Stimulated activated memory B cell treated with anti-CD40 and anti-IgM and Interleukin-4, amounts not matched to agents 10 μg/mL and 1 μg/mL and 100 μg/mL, for 72 hours (primary cell): Measurements from ENCODE around the gene RPS6KB2.
"Not testable (repeated sequence)": the region's sequence is repeated elsewhere in the genome, so short reads cannot be mapped to it uniquely, and the experiment has no call there.

Source experiments
- ATAC-seq: fragments of 150-1000 bp; cut with Tn5 transposase; 2 replicates; pipeline ENCODE4 v1.10.0; 2021
- H3K27ac Mint-ChIP-seq: one replicate; pipeline ENCODE4 v1.8.0; 2022; ENCODE audit warnings: mild to moderate bottlenecking, mixed read lengths
- H3K27me3 Mint-ChIP-seq: one replicate; pipeline ENCODE4 v1.8.0; 2022; ENCODE audit warnings: mixed read lengths
- H3K36me3 Mint-ChIP-seq: one replicate; pipeline ENCODE4 v1.8.0; 2022; ENCODE audit warnings: mixed read lengths
- H3K4me1 Mint-ChIP-seq: one replicate; pipeline ENCODE4 v1.8.0; 2022; ENCODE audit warnings: mixed read lengths
- H3K4me3 Mint-ChIP-seq: one replicate; pipeline ENCODE4 v1.8.0; 2022; ENCODE audit warnings: mild to moderate bottlenecking, moderate library complexity, mixed read lengths
- H3K9me3 Mint-ChIP-seq: one replicate; pipeline ENCODE4 v1.8.0; 2022; ENCODE audit warnings: mixed read lengths

RPS6KB2 gene

DNA sequence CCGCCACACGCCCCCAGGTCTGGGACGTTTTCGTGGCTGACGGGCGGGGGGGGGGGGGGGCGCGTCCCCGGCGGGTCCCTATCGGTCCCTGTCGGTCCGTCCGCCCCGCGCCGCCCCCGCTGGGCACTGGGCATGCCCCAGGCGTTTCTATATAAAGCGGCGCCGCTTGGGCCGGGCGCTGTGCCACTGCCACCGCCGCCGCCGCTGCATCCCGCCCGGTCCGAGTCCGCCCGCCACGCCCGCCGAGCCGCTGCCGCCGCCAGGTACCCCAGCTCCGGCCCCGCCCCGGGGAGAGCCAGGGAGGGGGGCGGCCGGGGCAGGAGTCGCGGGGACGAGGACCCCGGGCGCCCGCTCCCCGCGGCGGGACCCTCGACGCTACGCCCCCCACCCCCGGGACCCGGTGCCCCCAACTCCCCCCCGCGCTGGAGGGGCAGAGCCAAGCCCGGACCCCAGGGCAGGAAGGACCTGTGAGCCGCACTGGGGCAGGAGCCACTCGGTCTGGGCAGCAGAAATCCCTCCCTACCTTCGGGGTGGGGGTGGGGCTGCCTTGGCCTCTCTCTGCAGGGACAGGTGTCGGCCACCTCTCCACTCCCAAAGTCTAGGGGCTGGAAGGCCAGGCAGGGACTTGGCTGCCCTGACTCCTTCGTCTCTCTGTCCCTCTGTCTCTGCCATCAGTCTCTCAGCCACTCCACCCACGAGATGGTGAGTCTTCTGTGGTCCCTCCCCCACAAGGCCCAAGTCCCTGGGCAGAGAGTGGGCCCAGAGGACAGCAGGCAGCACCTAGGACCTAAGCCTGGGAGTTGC, 12.6 kb upstream of the RPS6KB2 start, which contains the start of gene CARNS1:
TSS of gene CARNS1 (plus strand) at position 178 of the 804 bp plus-strand sequence. CDS start at position 700, 522 bp downstream.
- H3K9me3 Mint-ChIP-seq: no peaks in the 10 kb centered on the region
- H3K27ac Mint-ChIP-seq: peak within 1 kb of the TSS; percentile 86
- H3K4me1 Mint-ChIP-seq: peaks cover 89% of the 10 kb centered on the region
- ATAC-seq: no peak
- no peaks in the 10 kb centered on the region for H3K36me3 Mint-ChIP-seq
- no peaks in the 10 kb centered on the region for H3K27me3 Mint-ChIP-seq
- H3K4me3 Mint-ChIP-seq: peak within 1 kb of the TSS; percentile 78

DNA sequence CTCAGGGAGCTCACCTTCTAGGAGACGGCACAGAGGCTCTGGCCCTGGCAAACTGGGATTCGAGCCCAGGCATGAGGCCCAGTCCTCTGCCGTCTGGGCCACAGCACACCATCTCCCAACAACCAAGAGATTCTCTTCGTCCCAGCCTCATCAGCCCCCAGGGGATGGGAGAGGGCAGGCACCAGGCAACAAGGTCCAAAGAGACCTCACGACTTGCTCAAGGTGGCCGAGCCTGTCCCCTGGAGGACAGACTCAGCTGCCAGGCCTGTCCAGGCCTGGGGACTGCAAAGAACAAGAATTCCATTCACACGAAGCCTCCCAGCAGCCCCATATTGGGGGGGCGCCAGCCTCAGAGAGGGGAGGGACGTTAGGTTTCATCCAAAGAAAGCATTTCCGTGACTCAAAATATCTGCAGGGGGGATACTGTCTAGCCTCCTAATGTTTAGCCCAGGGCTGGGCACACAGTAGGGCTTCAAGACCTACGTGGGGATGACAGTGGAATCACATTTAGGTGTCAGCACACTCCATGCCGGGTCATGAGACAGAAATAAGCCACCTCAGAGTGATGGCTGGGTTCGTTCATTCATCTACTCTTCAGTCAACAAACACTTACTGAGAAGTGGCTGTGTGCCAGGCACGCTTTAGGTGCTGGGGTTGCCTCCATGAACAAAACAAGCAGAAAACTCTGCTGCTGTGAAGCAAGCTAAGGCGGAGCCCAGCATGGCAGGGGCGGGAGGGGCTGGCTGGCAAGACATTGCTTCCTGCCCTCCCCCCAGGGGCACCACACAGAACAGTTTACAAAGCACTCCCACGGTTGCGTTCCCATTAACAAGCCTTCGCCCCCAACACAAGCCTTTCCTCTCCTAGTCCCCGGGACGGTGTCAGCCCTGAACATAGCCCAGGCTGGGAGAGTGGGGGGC, 11.6 kb upstream of the RPS6KB2 start:
- Mint-ChIP-seq H3K36me3 (no peaks in the 10 kb centered on the region), H3K9me3 (no peaks in the 10 kb centered on the region), H3K27me3 (no peaks in the 10 kb centered on the region), H3K4me3 (peak overlapping the region; percentile 74), H3K4me1 (peaks cover 86% of the 10 kb centered on the region), H3K27ac (peak overlapping the region; percentile 86)
- no peak for ATAC-seq

DNA sequence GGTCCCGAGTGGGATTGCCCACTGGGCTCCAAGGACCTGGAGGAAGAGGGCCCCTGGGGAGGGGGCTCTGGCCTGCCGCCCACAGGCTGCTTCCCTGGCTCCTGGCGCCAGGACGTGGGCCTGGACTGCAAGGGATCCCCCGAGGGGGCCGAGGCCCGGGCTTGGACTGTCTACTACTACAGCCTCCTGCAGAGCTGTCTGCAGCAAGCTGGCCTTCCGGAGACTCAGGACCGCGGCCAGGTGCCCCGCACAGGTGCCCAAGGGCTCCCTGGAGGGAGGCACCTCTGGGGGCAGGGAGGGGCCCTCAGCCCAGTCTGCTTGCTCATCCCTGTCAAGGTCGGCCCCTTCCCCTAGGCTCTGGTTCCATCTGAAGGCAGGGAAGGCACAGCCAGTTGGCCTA, 10.9 kb upstream of the RPS6KB2 start:
- H3K9me3 Mint-ChIP-seq: no peaks in the 10 kb centered on the region
- ATAC-seq: no peak
- no peak overlapping the region for H3K4me3 Mint-ChIP-seq
- no peaks in the 10 kb centered on the region for H3K36me3 Mint-ChIP-seq
- peaks cover 79% of the 10 kb centered on the region for H3K4me1 Mint-ChIP-seq
- peak overlapping the region; percentile 86 for H3K27ac Mint-ChIP-seq
- no peaks in the 10 kb centered on the region for H3K27me3 Mint-ChIP-seq

DNA sequence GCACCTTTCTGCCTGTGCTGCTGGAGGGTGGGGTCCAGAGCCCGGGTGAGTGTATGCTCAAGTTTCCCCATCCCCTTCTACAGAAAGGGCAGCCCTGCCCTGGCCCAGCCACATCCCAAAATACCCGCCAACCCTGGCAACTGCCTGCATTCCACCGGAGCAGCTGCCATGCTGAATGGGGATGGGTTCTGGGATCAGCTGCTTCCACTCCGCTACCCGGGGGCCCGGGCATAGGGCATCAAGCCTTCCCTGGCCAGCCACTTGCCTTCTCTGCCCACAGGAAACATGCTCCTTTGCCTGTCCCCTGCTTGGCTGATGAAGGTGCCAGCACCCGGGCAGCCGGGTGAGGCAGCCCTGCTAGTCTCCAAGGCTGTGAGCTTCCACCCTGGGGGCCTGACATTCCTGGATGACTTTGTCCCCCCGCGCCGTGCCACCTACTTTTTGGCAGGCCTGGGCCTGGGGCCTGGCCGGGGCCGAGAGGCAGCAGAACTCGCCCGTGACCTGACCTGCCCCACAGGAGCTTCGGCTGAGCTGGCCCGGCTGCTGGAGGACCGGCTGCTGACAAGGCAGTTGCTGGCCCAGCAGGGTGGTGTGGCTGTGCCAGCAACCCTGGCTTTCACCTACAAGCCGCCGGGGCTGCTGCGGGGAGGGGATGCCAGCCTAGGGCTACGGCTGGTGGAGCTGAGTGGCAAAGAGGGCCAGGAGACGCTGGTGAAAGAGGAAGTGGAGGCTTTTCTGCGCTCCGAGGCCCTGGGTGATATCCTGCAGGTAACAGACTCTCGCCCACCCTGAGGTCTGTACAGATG, 9.6 kb upstream of the RPS6KB2 start:
- peak; percentile 57 for ATAC-seq
- Mint-ChIP-seq H3K4me1 (peaks cover 75% of the 10 kb centered on the region), H3K27ac (peak overlapping the region; percentile 86)

DNA sequence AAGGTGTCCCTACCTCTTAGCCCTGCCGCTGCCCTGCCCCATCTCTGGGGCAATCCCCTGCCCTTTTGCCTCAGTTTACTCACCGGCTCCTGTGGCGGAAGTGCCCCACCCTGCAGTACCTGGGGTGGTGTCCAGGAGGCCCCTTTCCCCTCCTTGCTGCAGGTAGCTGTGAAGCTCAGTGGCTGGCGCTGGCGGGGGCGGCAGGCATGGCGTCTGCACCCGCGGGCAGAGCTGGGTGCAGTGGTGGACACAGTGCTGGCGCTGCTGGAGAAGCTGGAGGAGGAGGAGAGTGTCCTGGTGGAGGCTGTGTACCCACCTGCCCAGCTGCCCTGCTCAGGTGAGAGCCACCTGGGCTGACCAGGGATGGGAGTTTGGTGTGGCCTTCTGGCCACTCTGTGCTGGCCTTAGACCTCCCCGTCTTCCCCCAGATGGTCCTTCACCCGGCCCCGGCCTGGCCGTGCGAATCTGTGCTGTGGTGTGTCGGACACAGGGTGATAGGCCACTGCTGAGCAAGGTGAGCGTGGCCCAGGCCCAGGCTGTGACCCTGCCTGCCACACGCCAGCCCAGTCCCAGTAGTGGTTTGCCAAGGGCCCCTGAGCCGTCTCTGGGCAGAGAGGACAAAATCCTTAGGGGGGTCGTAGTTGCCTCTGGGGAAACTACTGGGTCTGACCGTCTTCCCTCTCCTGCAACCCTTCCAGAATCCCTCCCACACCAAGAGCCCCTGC, 8.8 kb upstream of the RPS6KB2 start:
- Mint-ChIP-seq H3K27ac (peak overlapping the region; percentile 86), H3K27me3 (no peaks in the 10 kb centered on the region), H3K36me3 (no peaks in the 10 kb centered on the region), H3K4me1 (peaks cover 70% of the 10 kb centered on the region), H3K9me3 (no peaks in the 10 kb centered on the region), H3K4me3 (peak overlapping the region; percentile 76)
- ATAC-seq: no peak

More for the DNA sequence above, 9.6 kb upstream of the RPS6KB2 start:
- H3K9me3 Mint-ChIP-seq: no peaks in the 10 kb centered on the region
- no peaks in the 10 kb centered on the region for H3K36me3 Mint-ChIP-seq
- peak overlapping the region; percentile 76 for H3K4me3 Mint-ChIP-seq
- H3K27me3 Mint-ChIP-seq: no peaks in the 10 kb centered on the region

DNA sequence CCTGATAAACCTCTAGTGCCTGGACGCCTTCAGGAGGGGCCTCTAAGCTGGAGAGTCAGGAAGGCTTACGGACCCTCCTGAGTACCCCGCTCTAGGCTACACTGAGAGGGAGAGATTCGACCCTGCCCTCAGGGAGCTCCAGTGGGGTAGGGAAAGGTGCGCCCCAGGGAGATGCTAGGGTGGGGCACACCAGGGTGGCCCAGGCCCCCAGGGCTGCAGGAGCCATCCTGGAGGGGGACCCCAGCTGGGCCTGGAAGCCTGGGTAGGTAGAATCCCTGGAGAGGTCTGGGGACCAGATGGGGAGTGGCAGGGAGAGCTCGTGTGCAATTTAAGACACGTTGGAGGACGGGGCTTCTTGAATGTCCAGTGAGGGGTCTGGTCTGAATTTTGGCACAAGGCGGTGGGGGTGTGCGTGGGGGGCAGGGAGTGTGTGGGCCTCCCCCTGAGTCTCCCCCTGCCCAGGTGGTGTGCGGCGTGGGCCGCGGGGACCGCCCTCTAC, 8.1 kb upstream of the RPS6KB2 start:
- Mint-ChIP-seq H3K9me3 (no peaks in the 10 kb centered on the region), H3K4me3 (peak overlapping the region; percentile 76), H3K27ac (peak overlapping the region; percentile 86), H3K36me3 (no peaks in the 10 kb centered on the region), H3K27me3 (no peaks in the 10 kb centered on the region), H3K4me1 (peaks cover 64% of the 10 kb centered on the region)
- ATAC-seq: no peak

DNA sequence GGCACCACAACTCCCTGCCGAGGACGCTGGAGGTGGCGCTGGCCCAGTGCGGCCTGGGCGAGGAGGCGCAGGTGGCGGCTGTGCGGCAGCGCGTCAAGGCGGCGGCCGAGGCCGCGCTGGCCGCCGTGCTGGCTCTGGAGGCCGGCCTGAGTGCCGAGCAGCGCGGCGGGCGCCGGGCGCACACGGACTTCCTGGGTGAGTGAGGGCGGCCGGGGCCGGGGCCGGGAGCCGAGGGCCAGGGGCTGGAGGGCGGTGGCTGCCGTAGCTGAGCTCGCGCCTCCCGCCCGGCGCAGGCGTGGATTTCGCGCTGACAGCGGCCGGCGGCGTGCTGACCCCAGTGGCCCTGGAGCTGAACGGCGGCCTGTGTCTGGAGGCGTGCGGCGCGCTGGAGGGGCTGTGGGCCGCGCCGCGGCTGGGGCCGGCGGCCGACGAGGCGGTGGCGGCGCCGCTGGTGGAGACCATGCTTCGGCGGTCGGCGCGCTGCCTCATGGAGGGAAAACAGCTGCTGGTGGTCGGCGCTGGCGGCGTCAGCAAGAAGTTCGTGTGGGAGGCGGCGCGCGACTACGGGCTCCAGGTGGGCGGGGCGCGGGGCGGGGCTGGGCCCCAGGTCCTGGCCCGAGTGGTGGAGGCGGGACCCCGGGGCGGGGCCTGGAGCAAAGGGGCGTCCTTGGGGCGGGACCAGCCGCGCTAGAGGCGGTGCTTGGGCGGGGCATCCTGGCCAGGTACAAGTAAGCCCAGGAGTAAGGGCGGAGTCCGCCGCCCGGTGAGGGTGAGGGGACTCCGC, 7.5 kb upstream of the RPS6KB2 start:
- Mint-ChIP-seq H3K36me3 (no peaks in the 10 kb centered on the region), H3K4me1 (peaks cover 62% of the 10 kb centered on the region), H3K27me3 (no peaks in the 10 kb centered on the region)

DNA sequence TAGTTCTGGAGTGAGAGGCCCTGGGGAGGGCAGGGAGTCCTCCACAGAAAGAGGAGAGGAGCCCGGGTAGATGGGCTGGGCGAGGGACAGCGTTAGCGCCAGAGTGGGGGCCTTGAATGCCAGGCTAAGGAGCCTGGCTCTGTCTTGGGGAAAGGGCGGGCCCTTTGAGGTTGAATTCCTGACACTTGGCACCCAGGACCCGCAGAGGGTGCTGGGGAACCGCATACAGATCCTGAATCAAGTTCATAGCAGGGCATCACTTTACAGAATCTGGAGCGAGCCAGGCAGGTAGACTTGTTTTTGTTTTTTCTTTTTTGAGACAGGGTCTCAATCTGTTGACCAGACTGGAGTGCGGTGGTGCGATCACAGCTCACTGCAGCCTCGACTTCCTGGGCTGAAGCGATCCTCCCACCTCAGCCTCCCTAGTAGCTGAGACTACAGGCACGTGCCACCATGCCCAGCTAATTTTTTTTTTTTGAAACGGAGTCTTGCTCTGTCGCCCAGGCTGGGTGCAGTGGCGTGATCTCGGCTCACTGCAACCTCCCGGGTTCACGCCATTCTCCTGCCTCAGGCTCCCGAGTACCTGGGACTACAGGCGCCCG, 6.8 kb upstream of the RPS6KB2 start:
- H3K27ac Mint-ChIP-seq: peak overlapping the region; percentile 86

More for the DNA sequence above, 7.5 kb upstream of the RPS6KB2 start:
- Mint-ChIP-seq H3K27ac (peak overlapping the region; percentile 86), H3K9me3 (no peaks in the 10 kb centered on the region), H3K4me3 (peak overlapping the region; percentile 76)
- ATAC-seq: peak; percentile 92

DNA sequence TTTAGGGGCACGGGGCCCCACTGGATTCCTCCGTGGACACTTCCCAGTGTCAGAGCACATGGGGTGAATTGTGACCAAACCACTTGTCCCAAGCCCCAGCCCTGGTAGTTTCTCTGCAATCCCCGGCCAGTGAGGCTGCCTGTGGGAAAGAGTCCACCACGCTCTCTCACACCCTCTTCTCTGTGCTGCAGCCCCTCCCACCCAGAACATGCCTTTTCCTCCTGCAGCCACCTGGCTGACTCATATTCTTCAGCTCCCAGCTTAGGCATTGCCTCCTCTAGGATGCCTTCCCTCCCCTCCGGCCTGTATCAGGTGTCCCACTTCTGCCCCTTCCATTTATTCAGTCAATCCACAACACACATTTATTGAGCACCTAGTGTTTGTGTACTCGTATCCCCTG, 5.4 kb upstream of the RPS6KB2 start:
- Mint-ChIP-seq H3K36me3 (no peaks in the 10 kb centered on the region), H3K4me1 (peaks cover 55% of the 10 kb centered on the region), H3K27ac (no peak overlapping the region), H3K9me3 (no peaks in the 10 kb centered on the region), H3K27me3 (no peaks in the 10 kb centered on the region), H3K4me3 (no peak overlapping the region)
- no peak for ATAC-seq

More for the DNA sequence above, 6.8 kb upstream of the RPS6KB2 start:
- no peaks in the 10 kb centered on the region for H3K36me3 Mint-ChIP-seq
- peak overlapping the region; percentile 76 for H3K4me3 Mint-ChIP-seq
- H3K27me3 Mint-ChIP-seq: no peaks in the 10 kb centered on the region
- peaks cover 57% of the 10 kb centered on the region for H3K4me1 Mint-ChIP-seq
- no peak for ATAC-seq
- no peaks in the 10 kb centered on the region for H3K9me3 Mint-ChIP-seq

DNA sequence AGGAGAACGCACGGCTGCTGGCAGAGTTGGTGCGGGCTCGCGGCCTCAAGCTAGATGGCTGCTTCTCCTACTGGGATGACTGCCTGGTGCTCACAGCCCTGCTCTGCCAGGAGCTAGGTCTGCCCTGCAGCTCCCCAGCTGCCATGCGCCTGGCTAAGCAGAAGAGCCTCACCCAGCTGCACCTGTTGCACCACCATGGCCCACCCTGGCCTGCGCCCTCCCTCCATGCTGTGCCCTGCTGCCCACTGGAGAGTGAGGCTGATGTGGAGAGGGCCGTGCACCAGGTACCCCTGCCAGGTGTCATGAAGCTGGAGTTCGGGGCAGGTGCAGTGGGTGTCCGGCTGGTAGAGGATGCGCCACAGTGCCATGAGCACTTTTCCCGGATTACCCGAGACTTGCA, 4.8 kb upstream of the RPS6KB2 start:
- Mint-ChIP-seq H3K9me3 (no peaks in the 10 kb centered on the region), H3K36me3 (no peaks in the 10 kb centered on the region), H3K4me3 (no peak overlapping the region), H3K27ac (no peak overlapping the region), H3K27me3 (no peaks in the 10 kb centered on the region), H3K4me1 (peaks cover 51% of the 10 kb centered on the region)
- ATAC-seq: no peak

DNA sequence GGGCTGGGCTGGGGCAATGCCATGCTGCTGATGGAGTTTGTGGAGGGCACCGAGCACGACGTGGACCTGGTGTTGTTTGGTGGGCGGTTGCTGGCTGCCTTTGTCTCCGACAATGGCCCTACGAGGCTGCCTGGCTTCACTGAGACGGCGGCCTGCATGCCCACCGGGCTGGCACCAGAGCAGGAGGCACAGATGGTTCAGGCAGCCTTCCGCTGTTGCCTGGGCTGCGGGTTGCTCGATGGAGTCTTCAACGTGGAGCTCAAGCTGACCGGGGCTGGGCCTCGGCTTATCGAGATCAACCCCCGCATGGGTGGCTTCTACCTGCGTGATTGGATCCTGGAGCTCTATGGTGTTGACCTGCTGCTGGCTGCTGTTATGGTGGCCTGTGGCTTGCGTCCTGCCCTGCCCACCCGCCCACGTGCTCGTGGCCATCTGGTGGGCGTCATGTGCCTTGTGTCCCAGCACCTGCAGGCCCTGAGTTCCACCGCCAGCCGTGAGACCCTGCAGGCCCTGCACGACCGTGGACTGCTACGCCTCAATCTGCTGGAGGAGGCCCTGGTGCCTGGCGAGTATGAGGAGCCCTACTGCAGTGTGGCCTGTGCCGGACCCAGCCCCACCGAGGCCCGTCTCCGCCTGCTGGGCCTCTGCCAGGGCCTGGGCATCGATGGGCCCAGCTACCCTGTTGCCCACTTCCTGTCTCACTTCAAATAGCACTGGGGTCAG, 4.2 kb upstream of the RPS6KB2 start:
- H3K4me3 Mint-ChIP-seq: no peak overlapping the region
- no peak for ATAC-seq
- H3K36me3 Mint-ChIP-seq: no peaks in the 10 kb centered on the region
- no peaks in the 10 kb centered on the region for H3K9me3 Mint-ChIP-seq
- peaks cover 45% of the 10 kb centered on the region for H3K4me1 Mint-ChIP-seq
- peak overlapping the region; percentile 53 for H3K27ac Mint-ChIP-seq
- no peaks in the 10 kb centered on the region for H3K27me3 Mint-ChIP-seq

DNA sequence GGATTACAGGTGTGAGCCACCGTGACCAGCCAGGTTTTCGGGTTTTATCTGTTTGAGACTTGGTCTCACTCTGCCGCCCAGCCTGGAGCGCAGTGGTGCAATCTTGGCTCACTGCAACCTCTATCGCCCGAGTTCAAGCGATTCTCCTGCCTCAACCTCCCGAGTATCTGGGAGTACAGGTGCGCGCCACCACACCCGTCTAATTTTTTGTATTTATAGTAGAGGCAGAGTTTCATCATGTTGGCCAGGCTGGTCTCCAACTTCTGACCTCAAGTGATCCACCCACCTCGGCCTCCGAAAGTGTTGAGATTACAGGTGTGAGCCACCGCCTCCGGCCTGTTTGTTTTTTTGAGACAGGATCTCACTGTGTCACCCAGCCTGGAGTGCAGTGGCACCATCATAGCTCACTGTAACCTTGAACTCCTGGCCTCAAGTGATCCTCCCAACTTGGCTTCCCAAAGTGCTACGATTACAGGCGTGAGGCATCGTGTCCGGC, 882 bp upstream of the RPS6KB2 start:
- not testable (repeated sequence) for ATAC-seq, H3K9me3 Mint-ChIP-seq, H3K27me3 Mint-ChIP-seq, H3K36me3 Mint-ChIP-seq
- peak overlapping the region; percentile 92 for H3K4me3 Mint-ChIP-seq
- peak overlapping the region; percentile 91 for H3K27ac Mint-ChIP-seq
- H3K4me1 Mint-ChIP-seq: peaks cover 44% of the 10 kb centered on the region
